HG02973 (cell line): ENCODE results near the gene NIPSNAP2.
"Not testable (repeated sequence)": the region's sequence is repeated elsewhere in the genome, so short reads cannot be mapped to it uniquely, and the experiment has no call there.

ENCODE experiments used
- ATAC-seq: cut with Tn5 transposase; IDR thresholded peaks from one replicate; pipeline ENCODE4 v1.9.1; 2021; ENCODE audit warnings: moderate library complexity; ENCODE audit not compliant: unreplicated experiment

The NIPSNAP2 gene

GRCh38 chr7:56046721-56047445, 82.5 kb downstream of the NIPSNAP2 start:
- ATAC-seq: no peak

- ATAC-seq: not testable (repeated sequence)
These were observed 83.2 kb downstream of the NIPSNAP2 start for GRCh38 chr7:56047446-56048116.

GRCh38 chr7:56048245-56048644, 83.9 kb downstream of the NIPSNAP2 start:
- ATAC-seq: no peak

DNA sequence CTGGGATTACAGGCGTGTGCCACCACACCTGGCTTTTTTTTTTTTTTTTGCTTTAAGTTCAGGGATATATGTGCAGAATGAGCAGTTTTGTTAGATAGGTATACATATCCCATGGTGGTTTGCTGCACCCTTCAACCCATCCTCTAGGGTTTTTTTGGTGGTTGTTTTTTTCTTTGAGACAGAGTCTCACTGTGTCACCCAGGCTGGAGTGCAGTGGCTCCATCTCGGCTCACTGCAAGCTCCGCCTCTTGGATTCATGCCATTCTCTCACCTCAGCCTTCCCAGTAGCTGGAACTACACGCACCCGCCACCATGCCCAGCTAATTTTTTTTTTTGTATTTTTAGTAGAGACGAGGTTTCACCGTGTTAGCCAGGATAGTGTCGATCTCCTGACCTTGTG, 84.4 kb downstream of the NIPSNAP2 start:
- ATAC-seq: not testable (repeated sequence)
